Peyer's patch (tissue), 4 donors: ENCODE results near the gene SCARF1.

Experiments used
- POLR2A ChIP-seq, 2 donors: fragments of 450-650 bp; IDR thresholded peaks; one replicate each; pipeline ENCODE4 v1.5.1; 2017; ENCODE audit warnings: antibody characterized with exemption in 2 of 2, mild to moderate bottlenecking in 2 of 2, moderate library complexity in 2 of 2
- TF ChIP-seq, protein P1 (sequence below), 6 experiments: fragments of 450-650 bp in 4 of 6; fragments of 200-600 bp in 2 of 6; sonication (generic) in 1 of 6; IDR thresholded peaks; one replicate each; pipeline ENCODE4 v1.5.1; 2017 to 2019; ENCODE audit warnings: antibody characterized with exemption in 6 of 6, mild to moderate bottlenecking in 3 of 6, moderate library complexity in 1 of 6

DNA sequence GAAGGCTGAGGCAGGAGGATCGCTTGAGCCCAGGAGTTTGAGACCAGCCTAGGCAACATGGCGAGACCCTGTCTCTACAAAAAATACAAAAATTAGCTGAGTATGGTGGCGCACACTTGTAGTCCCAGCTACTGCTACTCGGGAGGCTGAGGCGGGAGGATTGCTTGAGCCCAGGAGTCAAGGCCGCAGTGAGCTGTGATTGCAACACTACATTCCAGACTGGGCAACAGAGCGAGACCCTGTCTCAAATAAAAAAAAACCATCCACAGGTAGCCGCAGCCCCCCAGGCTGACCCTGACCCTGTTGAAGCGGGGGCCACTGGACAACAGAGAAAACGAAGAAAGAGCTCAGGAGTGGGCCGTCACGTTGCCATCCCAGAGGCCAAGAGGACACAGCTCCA lies 20.9 kb downstream of the SCARF1 start:
- TF ChIP-seq, protein P1, sequence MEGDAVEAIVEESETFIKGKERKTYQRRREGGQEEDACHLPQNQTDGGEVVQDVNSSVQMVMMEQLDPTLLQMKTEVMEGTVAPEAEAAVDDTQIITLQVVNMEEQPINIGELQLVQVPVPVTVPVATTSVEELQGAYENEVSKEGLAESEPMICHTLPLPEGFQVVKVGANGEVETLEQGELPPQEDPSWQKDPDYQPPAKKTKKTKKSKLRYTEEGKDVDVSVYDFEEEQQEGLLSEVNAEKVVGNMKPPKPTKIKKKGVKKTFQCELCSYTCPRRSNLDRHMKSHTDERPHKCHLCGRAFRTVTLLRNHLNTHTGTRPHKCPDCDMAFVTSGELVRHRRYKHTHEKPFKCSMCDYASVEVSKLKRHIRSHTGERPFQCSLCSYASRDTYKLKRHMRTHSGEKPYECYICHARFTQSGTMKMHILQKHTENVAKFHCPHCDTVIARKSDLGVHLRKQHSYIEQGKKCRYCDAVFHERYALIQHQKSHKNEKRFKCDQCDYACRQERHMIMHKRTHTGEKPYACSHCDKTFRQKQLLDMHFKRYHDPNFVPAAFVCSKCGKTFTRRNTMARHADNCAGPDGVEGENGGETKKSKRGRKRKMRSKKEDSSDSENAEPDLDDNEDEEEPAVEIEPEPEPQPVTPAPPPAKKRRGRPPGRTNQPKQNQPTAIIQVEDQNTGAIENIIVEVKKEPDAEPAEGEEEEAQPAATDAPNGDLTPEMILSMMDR (IDR thresholded peaks at IDR 0.05), result no peak
- TF ChIP-seq POLR2A (IDR thresholded peaks at IDR 0.05), result no peak
